GM12878 (cell line): ENCODE results near the gene CALD1. TPM values are rescaled to one million over a fixed set of nuclear protein-coding genes. Genes with fewer than 3 reads are reported as not detected.

Source experiments
- ATAC-seq: fragments of 200-7000 bp; cut with Tn5 transposase; 3 replicates; pipeline ENCODE4 v1.9.1; 2020; ENCODE audit warnings: mild to moderate bottlenecking, moderate library complexity
- BruUV-seq: library from RNA; stranded (reverse); fragments of 400-500 nt; replicated peaks from 2 replicates; lab custom pipeline; 2021; lab: Mats Ljungman, UMichigan
- CTCF ChIA-PET: fragments of 300-600 bp; sonication (Branson Sonifier 250); formaldehyde crosslinking; extraction: SDS; loops from one replicate; lab custom pipeline; 2021; ENCODE audit warnings: inconsistent platforms; lab: Yijun Ruan, JAX
- POLR2A ChIA-PET: fragments of 350-600 bp; formaldehyde crosslinking; extraction: SDS; loops from one replicate; lab custom pipeline; 2021; ENCODE audit warnings: inconsistent platforms; lab: Charles Lee
- RAD21 ChIA-PET: fragments of 300-600 bp; sonication (Branson Sonifier 250); formaldehyde crosslinking; loops from one replicate; lab custom pipeline; 2023; ENCODE audit warnings: antibody characterized with exemption; ENCODE audit not compliant: unreplicated experiment; lab: Charles Lee
- SMC1A ChIA-PET: fragments of 300-600 bp; sonication (Branson Sonifier 250); formaldehyde crosslinking; loops from one replicate; lab custom pipeline; 2023; ENCODE audit not compliant: unreplicated experiment, uncharacterized antibody; lab: Charles Lee
- DNase-seq: peaks from one replicate; pipeline ENCODE4 v3.0.0-alpha.2; 2011; ENCODE audit warnings: low read depth, low spot score
- FAIRE-seq: peaks from 3 replicates; lab custom pipeline; 2011; peaks lifted over from hg19 to GRCh38; lab: Jason Lieb, UNC
- H2AFZ ChIP-seq: 2 replicates; pipeline ENCODE4 v1.6.0; 2011; ENCODE audit warnings: low read depth, low read length, control low read depth; ENCODE audit not compliant: control insufficient read depth
- H3K27ac ChIP-seq: 2 replicates; pipeline ENCODE4 v1.5.1; 2011; ENCODE audit warnings: control low read depth; ENCODE audit not compliant: control insufficient read depth, insufficient read depth
- H3K27me3 ChIP-seq, 2 experiments: replicated peaks in 1 of 2; 2 replicates each; pipeline versions ENCODE4 v1.6.0 to v1.6.1; 2011; ENCODE audit warnings: low read length in 1 of 2; ENCODE audit not compliant: control insufficient read depth in 2 of 2, insufficient read depth in 2 of 2
- H3K36me3 ChIP-seq, 2 experiments: 2 replicates each; pipeline ENCODE4 v1.5.1; 2011; ENCODE audit warnings: low read length in 1 of 2; ENCODE audit not compliant: control insufficient read depth in 2 of 2, insufficient read depth in 2 of 2
- H3K4me1 ChIP-seq: 2 replicates; pipeline ENCODE4 v1.6.1; 2011; ENCODE audit warnings: mild to moderate bottlenecking, low read length, moderate library complexity, mixed read lengths; ENCODE audit not compliant: control insufficient read depth, insufficient read depth
- H3K4me2 ChIP-seq: 2 replicates; pipeline ENCODE4 v1.6.0; 2011; ENCODE audit warnings: control low read depth; ENCODE audit not compliant: control insufficient read depth, insufficient read depth
- H3K4me3 ChIP-seq: fragments of 200-600 bp; sonication (generic); 2 replicates; pipeline ENCODE4 v1.5.1; 2016
- H3K79me2 ChIP-seq: 2 replicates; pipeline ENCODE4 v1.6.0; 2011; ENCODE audit warnings: low read length; ENCODE audit not compliant: control insufficient read depth, insufficient read depth
- H3K9ac ChIP-seq: 2 replicates; pipeline ENCODE4 v1.8.0; 2011; ENCODE audit warnings: low read length, control low read depth, mixed read lengths; ENCODE audit not compliant: control insufficient read depth, insufficient read depth
- H3K9me3 ChIP-seq: replicated peaks from 3 replicates; pipeline ENCODE4 v1.5.1; 2011; ENCODE audit warnings: mild to moderate bottlenecking, low read length; ENCODE audit not compliant: control insufficient read depth, insufficient read depth
- H4K20me1 ChIP-seq: 2 replicates; pipeline ENCODE4 v1.6.0; 2011; ENCODE audit not compliant: control insufficient read depth, insufficient read depth
- BRCA1 ChIP-seq: IDR thresholded peaks from 2 replicates; pipeline ENCODE4 v1.6.1; 2011; ENCODE audit warnings: low read depth, low read length, improper control_type of control experiment
- EP300 ChIP-seq, 2 experiments: fragments of 150-350 bp in 1 of 2; IDR thresholded peaks; 2 replicates each; pipeline ENCODE4 v1.6.1; 2011 to 2012; ENCODE audit warnings: low read depth in 2 of 2, low read length in 2 of 2, borderline replicate concordance in 1 of 2, improper control_type of control experiment in 1 of 2, inconsistent platforms in 1 of 2; ENCODE audit not compliant: control insufficient read depth in 1 of 2
- GATAD2B ChIP-seq: fragments of 450-650 bp; conservative IDR thresholded peaks from 2 replicates; pipeline ENCODE4 v1.6.1; 2017; ENCODE audit warnings: low read depth, mild to moderate bottlenecking, moderate library complexity
- JUNB ChIP-seq: IDR thresholded peaks from 2 replicates; pipeline ENCODE4 v1.6.1; 2016; ENCODE audit warnings: antibody characterized with exemption, mild to moderate bottlenecking
- NR2C1 ChIP-seq: fragments of 450-650 bp; IDR thresholded peaks from 2 replicates; pipeline ENCODE4 v1.6.1; 2017; ENCODE audit warnings: antibody characterized with exemption, mild to moderate bottlenecking, moderate library complexity
- RFX5 ChIP-seq: IDR thresholded peaks from 2 replicates; pipeline ENCODE4 v1.6.1; 2011; ENCODE audit warnings: low read depth, low read length, improper control_type of control experiment
- SP1 ChIP-seq: IDR thresholded peaks from one replicate; pipeline ENCODE4 v1.6.1; 2011; ENCODE audit warnings: low read depth, low read length
- SREBF1 ChIP-seq: IDR thresholded peaks from 2 replicates; pipeline ENCODE4 v1.6.1; 2012; ENCODE audit warnings: mild to moderate bottlenecking, low read length
- ZSCAN29 ChIP-seq: fragments of 450-650 bp; IDR thresholded peaks from 2 replicates; pipeline ENCODE4 v1.6.1; 2017; ENCODE audit warnings: mild to moderate bottlenecking, moderate library complexity
- whole genome bisulfite sequencing: methylation state at CpG from one replicate; pipeline ENCODE4 v1.1.6; 2016; ENCODE audit warnings: low lambda C conversion rate; ENCODE audit not compliant: insufficient replicate concordance, insufficient coverage; ENCODE audit errors: missing lambda C conversion rate; 5-methylcytosine and 5-hydroxymethylcytosine counted together
- in situ Hi-C: fragments of 300-500 bp; cut with MboI; formaldehyde crosslinking; loops from 9 replicates; pipeline ENCODE4 v1.14.3; 2018; ENCODE audit warnings: mixed read lengths
- intact Hi-C: fragments of 100-400 bp; cut with micrococcal nuclease; formaldehyde crosslinking; loops from one replicate; pipeline ENCODE4 v1.14.2; 2022; ENCODE audit not compliant: unreplicated experiment
- polyA plus RNA-seq, 11 experiments: library from polyadenylated mRNA; depleted of rRNA in 4 of 11; unstranded in 6 of 11; stranded (reverse) in 5 of 11; fragments of >200 nt; fragmentation: Nextera tagmentation in 4 of 11; fragmentation: Illumina TruSeq in 1 of 11; extraction: Ambion mirVana in 4 of 11; extraction: Trizol in 1 of 11; gene quantifications; 1 replicate in 1 of 11; 2 replicates in 10 of 11; pipeline versions ENCODE4 v1.2.1 to v1.2.3, GENCODE V29; 2011 to 2016; ENCODE audit warnings: inconsistent platforms in 2 of 11, missing spikeins in 2 of 11, low read depth in 1 of 11
- total RNA-seq, 4 experiments: library from RNA; depleted of rRNA in 3 of 4; stranded (reverse); fragments of >200 nt in 3 of 4; fragmentation: Illumina TruSeq in 1 of 4; extraction: Trizol in 1 of 4; gene quantifications; 2 replicates each; pipeline versions ENCODE4 v1.2.1 to v1.2.3, GENCODE V29; 2013 to 2021
- TF ChIP-seq, protein P1 (sequence below): IDR thresholded peaks from 2 replicates; pipeline ENCODE4 v1.6.1; 2012; ENCODE audit warnings: low read depth, low read length, improper control_type of control experiment
- TF ChIP-seq, protein P2 (sequence below): fragments of 450-650 bp; IDR thresholded peaks from 2 replicates; pipeline ENCODE4 v1.6.1; 2018; ENCODE audit warnings: mild to moderate bottlenecking, low read depth, moderate library complexity; ENCODE audit not compliant: partially characterized antibody

CALD1 gene
- total and polyA plus RNA-seq, 10 of the 15 experiments (the other 5 are each of a cell fraction or from before 2014, with no cell fraction given), result 0.03 to 1.3 (median 0.22) TPM

DNA sequence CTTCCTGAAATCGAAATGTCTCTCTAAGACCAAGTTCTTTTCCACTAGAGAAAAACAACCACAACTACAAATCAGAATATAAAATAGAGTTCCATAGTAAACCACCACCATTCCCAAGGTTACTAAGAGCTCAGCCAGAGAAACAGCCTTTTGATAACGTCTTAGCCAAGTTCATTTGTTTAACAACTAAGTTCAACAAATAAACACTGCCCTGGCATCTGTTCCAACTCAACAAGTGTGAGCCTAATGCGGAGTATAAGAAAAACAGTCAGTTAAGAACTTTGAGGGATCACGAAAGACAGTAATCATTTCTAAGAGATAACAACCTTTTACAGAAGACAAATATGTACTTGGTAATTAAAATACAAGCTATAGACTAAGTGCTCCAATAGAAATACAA, 77.3 kb downstream of the CALD1 start:
- H3K79me2 ChIP-seq, result no peaks in the 10 kb centered on the region
- in situ Hi-C loops (no loop called here), intact Hi-C loops (no loop called here)
- SMC1A ChIA-PET, result interaction anchor here (0.7 to 2.5 kb wide), 3 partner anchors 9 to 14 kb away, joined by 3 to 5 read pairs (median 3); no protein-coding TSS in a partner anchor
- FAIRE-seq (no peak), ATAC-seq (no peak), DNase-seq (no peak)
- H3K27ac ChIP-seq, result no peak overlapping the region
- no peaks in the 10 kb centered on the region for H4K20me1 ChIP-seq
- RAD21 ChIA-PET, result no interaction called here
- WGBS, result 42% methylated on average over 4 of the region's 4 CpGs
- TF ChIP-seq SP1, result no peak
- TF ChIP-seq GATAD2B, result no peak
- TF ChIP-seq SREBF1, result no peak
- no peak for TF ChIP-seq EP300 (IDR thresholded peaks at IDR 0.05; ENCODE audit: borderline replicate concordance in 1 of 2, control insufficient read depth in 1 of 2, low read depth in 2 of 2, low read length in 2 of 2)
- TF ChIP-seq, protein P1, sequence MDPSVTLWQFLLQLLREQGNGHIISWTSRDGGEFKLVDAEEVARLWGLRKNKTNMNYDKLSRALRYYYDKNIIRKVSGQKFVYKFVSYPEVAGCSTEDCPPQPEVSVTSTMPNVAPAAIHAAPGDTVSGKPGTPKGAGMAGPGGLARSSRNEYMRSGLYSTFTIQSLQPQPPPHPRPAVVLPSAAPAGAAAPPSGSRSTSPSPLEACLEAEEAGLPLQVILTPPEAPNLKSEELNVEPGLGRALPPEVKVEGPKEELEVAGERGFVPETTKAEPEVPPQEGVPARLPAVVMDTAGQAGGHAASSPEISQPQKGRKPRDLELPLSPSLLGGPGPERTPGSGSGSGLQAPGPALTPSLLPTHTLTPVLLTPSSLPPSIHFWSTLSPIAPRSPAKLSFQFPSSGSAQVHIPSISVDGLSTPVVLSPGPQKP, result no peak
- TF ChIP-seq RFX5, result no peak
- no peak for TF ChIP-seq JUNB
- TF ChIP-seq ZSCAN29, result no peak
- TF ChIP-seq NR2C1, result no peak
- no peak for TF ChIP-seq BRCA1
- TF ChIP-seq, protein P2, sequence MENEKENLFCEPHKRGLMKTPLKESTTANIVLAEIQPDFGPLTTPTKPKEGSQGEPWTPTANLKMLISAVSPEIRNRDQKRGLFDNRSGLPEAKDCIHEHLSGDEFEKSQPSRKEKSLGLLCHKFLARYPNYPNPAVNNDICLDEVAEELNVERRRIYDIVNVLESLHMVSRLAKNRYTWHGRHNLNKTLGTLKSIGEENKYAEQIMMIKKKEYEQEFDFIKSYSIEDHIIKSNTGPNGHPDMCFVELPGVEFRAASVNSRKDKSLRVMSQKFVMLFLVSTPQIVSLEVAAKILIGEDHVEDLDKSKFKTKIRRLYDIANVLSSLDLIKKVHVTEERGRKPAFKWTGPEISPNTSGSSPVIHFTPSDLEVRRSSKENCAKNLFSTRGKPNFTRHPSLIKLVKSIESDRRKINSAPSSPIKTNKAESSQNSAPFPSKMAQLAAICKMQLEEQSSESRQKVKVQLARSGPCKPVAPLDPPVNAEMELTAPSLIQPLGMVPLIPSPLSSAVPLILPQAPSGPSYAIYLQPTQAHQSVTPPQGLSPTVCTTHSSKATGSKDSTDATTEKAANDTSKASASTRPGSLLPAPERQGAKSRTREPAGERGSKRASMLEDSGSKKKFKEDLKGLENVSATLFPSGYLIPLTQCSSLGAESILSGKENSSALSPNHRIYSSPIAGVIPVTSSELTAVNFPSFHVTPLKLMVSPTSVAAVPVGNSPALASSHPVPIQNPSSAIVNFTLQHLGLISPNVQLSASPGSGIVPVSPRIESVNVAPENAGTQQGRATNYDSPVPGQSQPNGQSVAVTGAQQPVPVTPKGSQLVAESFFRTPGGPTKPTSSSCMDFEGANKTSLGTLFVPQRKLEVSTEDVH, result no peak
- BruUV-seq, result no TSS peak
- H2AFZ ChIP-seq, result no peak overlapping the region
- no peaks in the 10 kb centered on the region for H3K36me3 ChIP-seq
- CTCF ChIA-PET, result interaction anchor here (0.6 kb wide), 1 partner anchor 27 kb away, joined by 3 read pairs; no protein-coding TSS in a partner anchor
- H3K4me2 ChIP-seq, result no peak overlapping the region
- no peaks in the 10 kb centered on the region for H3K9me3 ChIP-seq
- no peak overlapping the region for H3K4me3 ChIP-seq
- no peak overlapping the region for H3K9ac ChIP-seq
- H3K27me3 ChIP-seq, result peaks cover 0 to 3% of the 10 kb centered on the region in 2 experiments; a peak in 1 of 4 replicates
- H3K4me1 ChIP-seq, result no peaks in the 10 kb centered on the region
- POLR2A ChIA-PET, result no interaction called here
